Skeletal muscle tissue (tissue), 4 donors: ENCODE data around the gene CRIM1. TPM values are rescaled to one million over a fixed set of nuclear protein-coding genes. Genes with fewer than 3 reads are reported as not detected.

ENCODE experiments used
- H3K27ac ChIP-seq: one replicate; pipeline ENCODE4 v1.7.0; 2013; ENCODE audit warnings: mild to moderate bottlenecking, low read depth, low read length, inconsistent platforms
- H3K27me3 ChIP-seq, 3 donors: one replicate each; pipeline ENCODE4 v1.7.0; 2013; ENCODE audit warnings: low read length in 3 of 3; ENCODE audit not compliant: control insufficient read depth in 3 of 3, insufficient read depth in 3 of 3
- H3K36me3 ChIP-seq, 3 donors: one replicate each; pipeline ENCODE4 v1.7.0; 2013; ENCODE audit warnings: low read length in 3 of 3; ENCODE audit not compliant: control insufficient read depth in 3 of 3, insufficient read depth in 3 of 3
- H3K4me1 ChIP-seq, 3 donors: one replicate each; pipeline ENCODE4 v1.7.0; 2013; ENCODE audit warnings: low read length in 3 of 3, mild to moderate bottlenecking in 3 of 3; ENCODE audit not compliant: control insufficient read depth in 3 of 3, insufficient read depth in 3 of 3
- H3K4me3 ChIP-seq, 3 donors: one replicate each; pipeline ENCODE4 v1.7.0; 2013; ENCODE audit warnings: low read length in 3 of 3
- H3K9ac ChIP-seq, 3 donors: one replicate each; pipeline ENCODE4 v1.7.0; 2013; ENCODE audit warnings: low read length in 3 of 3, mild to moderate bottlenecking in 3 of 3, moderate library complexity in 2 of 3, low read depth in 1 of 3
- H3K9me3 ChIP-seq, 3 donors: one replicate each; pipeline ENCODE4 v1.7.0; 2013; ENCODE audit warnings: low read length in 3 of 3; ENCODE audit not compliant: control insufficient read depth in 3 of 3
- total RNA-seq: library from RNA; depleted of rRNA; stranded (reverse); fragments of >200 nt; gene quantifications from one replicate; pipeline ENCODE4 v1.2.3, GENCODE V29; 2014
- donor health status: Osteomylitis.

The CRIM1 gene
- total RNA-seq, 1 donor from 2014 or later, result 44.9 TPM

DNA sequence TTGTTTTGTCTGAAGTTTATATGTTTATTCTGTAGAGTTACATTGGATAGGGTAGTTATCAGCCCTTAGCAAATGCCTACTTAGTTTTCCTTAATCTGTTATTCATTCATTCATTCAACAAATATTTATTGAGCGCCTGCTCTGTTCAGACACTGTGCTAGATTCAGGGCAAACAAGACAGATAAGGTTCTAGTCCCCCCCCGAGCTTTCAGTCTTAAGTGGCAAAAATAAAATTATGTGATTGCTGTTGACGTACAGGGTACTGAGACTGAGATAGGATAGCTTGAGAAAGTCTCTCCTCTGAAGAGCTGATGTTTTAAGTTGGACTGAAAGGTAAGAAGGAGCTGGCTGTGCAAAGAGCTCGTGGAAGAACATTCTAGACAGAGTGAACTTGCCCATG, 58.7 kb downstream of the CRIM1 start:
- Histone ChIP-seq H3K4me1 (peaks cover 53 to 71% (median 59%) of the 10 kb centered on the region in 3 donors), H3K27me3 (no peaks in the 10 kb centered on the region), H3K9ac (no peak overlapping the region), H3K9me3 (no peaks in the 10 kb centered on the region), H3K27ac (peak overlapping the region; percentile 12), H3K36me3 (peaks cover 0 to 2% (median 0%) of the 10 kb centered on the region in 3 donors), H3K4me3 (no peak overlapping the region)

GRCh38 chr2:36415381-36416022, 59.9 kb downstream of the CRIM1 start:
- peaks cover 0 to 2% (median 0%) of the 10 kb centered on the region in 3 donors for H3K36me3 ChIP-seq
- no peaks in the 10 kb centered on the region for H3K9me3 ChIP-seq
- H3K9ac ChIP-seq, result no peak overlapping the region
- H3K4me1 ChIP-seq, result peaks cover 51 to 74% (median 57%) of the 10 kb centered on the region in 3 donors
- H3K27ac ChIP-seq, result peak overlapping the region; percentile 17
- H3K27me3 ChIP-seq, result no peaks in the 10 kb centered on the region
- no peak overlapping the region for H3K4me3 ChIP-seq

DNA sequence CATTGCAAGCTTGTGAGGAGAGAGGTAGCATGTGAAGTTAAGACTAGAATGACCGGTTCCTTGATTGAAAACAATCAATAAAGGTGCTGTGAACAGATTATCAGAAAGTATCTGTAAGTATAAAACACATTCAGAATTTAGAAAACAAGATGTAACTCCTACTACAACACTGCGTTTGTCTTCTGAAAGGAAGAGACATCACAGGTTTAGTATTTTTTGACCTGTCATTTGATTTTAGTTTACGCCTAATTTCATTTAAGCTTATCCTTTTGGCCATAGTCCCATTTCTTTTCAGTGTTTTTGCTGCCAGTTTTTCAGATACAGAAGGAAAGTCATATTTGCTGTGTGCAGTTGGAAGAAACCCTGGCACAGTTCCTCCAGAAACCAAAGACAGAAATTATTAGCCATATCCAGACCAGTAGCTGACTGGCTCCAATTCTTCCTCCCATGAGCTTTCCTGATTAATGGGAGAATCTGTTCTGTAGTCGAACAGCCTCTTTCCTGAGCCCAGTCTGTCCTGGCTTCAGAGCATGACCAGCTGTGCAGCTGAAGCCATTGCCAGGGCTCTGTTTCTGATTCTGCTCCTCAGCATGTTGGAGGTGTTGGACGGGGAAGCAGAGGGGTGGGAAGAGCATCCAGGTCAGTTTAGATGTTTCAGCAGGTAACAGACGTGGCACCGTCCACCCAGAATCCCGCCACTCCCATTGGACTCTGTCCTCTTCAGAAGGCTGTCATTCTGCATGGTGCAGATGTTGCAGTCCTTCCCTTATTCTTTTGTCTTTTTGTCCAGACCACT, 61.0 kb downstream of the CRIM1 start:
- Histone ChIP-seq H3K9ac (peak overlapping the region in 1 of 3 donors; percentile 4), H3K9me3 (no peaks in the 10 kb centered on the region), H3K4me1 (peaks cover 51 to 67% (median 54%) of the 10 kb centered on the region in 3 donors), H3K36me3 (peaks cover 0 to 2% (median 0%) of the 10 kb centered on the region in 3 donors), H3K27me3 (no peaks in the 10 kb centered on the region), H3K4me3 (peak overlapping the region in 1 of 3 donors; percentile 13), H3K27ac (no peak overlapping the region)

DNA sequence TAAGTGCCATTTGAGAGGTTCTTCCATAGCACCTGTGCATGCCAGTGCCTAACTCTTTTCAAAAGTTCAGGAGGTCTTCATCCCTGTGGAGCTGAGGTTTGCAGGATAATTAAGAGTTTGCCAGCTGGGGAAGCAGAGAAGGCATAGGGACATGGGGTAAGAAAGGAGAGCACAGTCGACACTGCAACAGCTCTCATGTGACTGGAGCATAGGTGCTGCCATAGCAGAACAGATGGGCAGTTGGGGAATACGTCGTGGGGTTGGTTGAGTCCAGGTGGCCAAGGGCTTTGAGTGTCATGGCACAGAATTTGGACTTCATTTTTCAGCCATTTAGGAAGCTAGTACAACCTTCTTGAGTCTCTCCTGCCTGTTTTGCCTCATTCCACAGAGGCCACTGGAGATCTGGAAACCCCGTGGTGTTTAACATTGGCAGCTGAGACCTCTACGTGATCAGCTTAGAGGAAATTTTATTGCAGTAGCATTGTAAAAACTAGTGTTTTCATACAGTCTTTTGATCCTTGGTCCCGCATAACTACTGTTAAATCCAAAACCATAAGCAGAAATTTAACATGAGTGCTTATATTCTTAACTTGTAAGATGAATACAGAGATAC, 65.1 kb downstream of the CRIM1 start:
- Histone ChIP-seq H3K4me3 (no peak overlapping the region), H3K36me3 (peaks cover 0 to 2% (median 0%) of the 10 kb centered on the region in 3 donors), H3K9me3 (no peaks in the 10 kb centered on the region), H3K27ac (peak overlapping the region; percentile 19), H3K4me1 (peaks cover 26 to 59% (median 46%) of the 10 kb centered on the region in 3 donors), H3K9ac (no peak overlapping the region), H3K27me3 (no peaks in the 10 kb centered on the region)

GRCh38 chr2:36421379-36421778, 65.8 kb downstream of the CRIM1 start:
- Histone ChIP-seq H3K27ac (peak overlapping the region; percentile 19), H3K4me1 (peaks cover 20 to 62% (median 41%) of the 10 kb centered on the region in 3 donors)

GRCh38 chr2:36423172-36423571, 67.6 kb downstream of the CRIM1 start:
- peak overlapping the region; percentile 43 for H3K27ac ChIP-seq

More at GRCh38 chr2:36421379-36421778, 65.8 kb downstream of the CRIM1 start:
- no peaks in the 10 kb centered on the region for H3K9me3 ChIP-seq
- H3K27me3 ChIP-seq, result no peaks in the 10 kb centered on the region
- no peak overlapping the region for H3K9ac ChIP-seq
- peaks cover 0 to 2% (median 0%) of the 10 kb centered on the region in 3 donors for H3K36me3 ChIP-seq
- no peak overlapping the region for H3K4me3 ChIP-seq

GRCh38 chr2:36423619-36424120, 68.1 kb downstream of the CRIM1 start:
- peaks cover 12 to 53% (median 37%) of the 10 kb centered on the region in 3 donors for H3K4me1 ChIP-seq
- no peaks in the 10 kb centered on the region for H3K27me3 ChIP-seq
- peak overlapping the region; percentile 43 for H3K27ac ChIP-seq
- no peaks in the 10 kb centered on the region for H3K9me3 ChIP-seq
- H3K36me3 ChIP-seq, result peaks cover 0 to 2% (median 0%) of the 10 kb centered on the region in 3 donors
- no peak overlapping the region for H3K9ac ChIP-seq
- no peak overlapping the region for H3K4me3 ChIP-seq

More at GRCh38 chr2:36423172-36423571, 67.6 kb downstream of the CRIM1 start:
- H3K9ac ChIP-seq, result no peak overlapping the region
- peaks cover 15 to 58% (median 38%) of the 10 kb centered on the region in 3 donors for H3K4me1 ChIP-seq
- no peak overlapping the region for H3K4me3 ChIP-seq
- no peaks in the 10 kb centered on the region for H3K27me3 ChIP-seq
- no peaks in the 10 kb centered on the region for H3K9me3 ChIP-seq
- peaks cover 0 to 2% (median 0%) of the 10 kb centered on the region in 3 donors for H3K36me3 ChIP-seq

GRCh38 chr2:36425608-36426355, 70.2 kb downstream of the CRIM1 start:
- H3K9me3 ChIP-seq, result no peaks in the 10 kb centered on the region
- no peak overlapping the region for H3K4me3 ChIP-seq
- no peaks in the 10 kb centered on the region for H3K27me3 ChIP-seq
- H3K36me3 ChIP-seq, result peaks cover 0 to 2% (median 0%) of the 10 kb centered on the region in 3 donors
- no peak overlapping the region for H3K9ac ChIP-seq
- no peak overlapping the region for H3K27ac ChIP-seq
- H3K4me1 ChIP-seq, result peaks cover 20 to 58% (median 44%) of the 10 kb centered on the region in 3 donors

- no peak overlapping the region for H3K27ac ChIP-seq
- H3K9me3 ChIP-seq, result no peaks in the 10 kb centered on the region
- peaks cover 26 to 70% (median 49%) of the 10 kb centered on the region in 3 donors for H3K4me1 ChIP-seq
- H3K27me3 ChIP-seq, result no peaks in the 10 kb centered on the region
- no peak overlapping the region for H3K9ac ChIP-seq
- H3K36me3 ChIP-seq, result peaks cover 0 to 2% (median 0%) of the 10 kb centered on the region in 3 donors
- no peak overlapping the region for H3K4me3 ChIP-seq
These were observed 72.2 kb downstream of the CRIM1 start for GRCh38 chr2:36427790-36428243.
